Amniotic epithelial cell (primary cell): ENCODE data around the gene RABGEF1.
"Not testable (repeated sequence)": the region's sequence is repeated elsewhere in the genome, so short reads cannot be mapped to it uniquely, and the experiment has no call there.

Experiments used
- DNase-seq: peaks from one replicate; pipeline ENCODE4 v3.0.0-alpha.2; 2010; ENCODE audit warnings: low read depth

Gene RABGEF1

GRCh38 chr7:66815186-66815875, 74.8 kb downstream of the RABGEF1 start:
- DNase-seq, result not testable (repeated sequence)

- no peak for DNase-seq
Measured at GRCh38 chr7:66815951-66816350, 75.4 kb downstream of the RABGEF1 start.

- DNase-seq, result not testable (repeated sequence)
Measured at GRCh38 chr7:66816658-66817057, 76.1 kb downstream of the RABGEF1 start.

GRCh38 chr7:66817208-66817795, 76.8 kb downstream of the RABGEF1 start:
- DNase-seq, result not testable (repeated sequence)

- not testable (repeated sequence) for DNase-seq
Measured at GRCh38 chr7:66817956-66818355, 77.4 kb downstream of the RABGEF1 start.

GRCh38 chr7:66824041-66824440, 83.5 kb downstream of the RABGEF1 start:
- DNase-seq, result no peak

GRCh38 chr7:66825538-66825937, 85.0 kb downstream of the RABGEF1 start:
- peak; percentile 8 for DNase-seq

- DNase-seq, result no peak
Measured at GRCh38 chr7:66826649-66827048, 86.1 kb downstream of the RABGEF1 start.

- DNase-seq, result not testable (repeated sequence)
Measured at GRCh38 chr7:66830976-66831375, 90.4 kb downstream of the RABGEF1 start.

- no peak for DNase-seq
Measured at GRCh38 chr7:66832531-66833351, 92.2 kb downstream of the RABGEF1 start.

GRCh38 chr7:66837007-66837406, 96.5 kb downstream of the RABGEF1 start:
- DNase-seq, result peak; percentile 17

GRCh38 chr7:66837661-66838060, 97.1 kb downstream of the RABGEF1 start:
- no peak for DNase-seq

- DNase-seq, result no peak
Measured at GRCh38 chr7:66839814-66840213, 99.3 kb downstream of the RABGEF1 start.

GRCh38 chr7:66840316-66840715, 99.8 kb downstream of the RABGEF1 start:
- no peak for DNase-seq

GRCh38 chr7:66841898-66842297, 101.4 kb downstream of the RABGEF1 start:
- no peak for DNase-seq

- DNase-seq, result not testable (repeated sequence)
Measured at GRCh38 chr7:66843492-66843891, 103.0 kb downstream of the RABGEF1 start.

- peak; percentile 94 for DNase-seq
Measured at GRCh38 chr7:66844552-66845378, 104.2 kb downstream of the RABGEF1 start.

GRCh38 chr7:66845379-66846095, 105.0 kb downstream of the RABGEF1 start:
- DNase-seq, result no peak

- DNase-seq, result not testable (repeated sequence)
Measured at GRCh38 chr7:66846096-66846445, 105.5 kb downstream of the RABGEF1 start.

- DNase-seq, result not testable (repeated sequence)
Measured at GRCh38 chr7:66847523-66847855, 107.0 kb downstream of the RABGEF1 start.
